Panc1 (cell line): ENCODE measurements around the gene PRPF19. TPM values are rescaled to one million over a fixed set of nuclear protein-coding genes. Genes with fewer than 3 reads are reported as not detected.

ENCODE experiments used
- ATAC-seq: fragments of 200-7000 bp; cut with Tn5 transposase; 2 replicates; pipeline ENCODE4 v1.9.1; 2020; ENCODE audit warnings: mild to moderate bottlenecking, moderate library complexity
- BruUV-seq: library from RNA; stranded (reverse); fragments of 400-500 nt; replicated peaks from 2 replicates; lab custom pipeline; 2021; lab: Mats Ljungman, UMichigan
- CTCF ChIA-PET: fragments of 300-600 bp; sonication (Branson Sonifier 250); formaldehyde crosslinking; loops from one replicate; lab custom pipeline; 2022; ENCODE audit warnings: antibody characterized with exemption; lab: Charles Lee
- POLR2A ChIA-PET: fragments of 300-600 bp; sonication (Branson Sonifier 250); formaldehyde crosslinking; loops from one replicate; lab custom pipeline; 2022; ENCODE audit warnings: antibody characterized with exemption; lab: Charles Lee
- DNase-seq: peaks from one replicate; pipeline ENCODE4 v3.0.0-alpha.2; 2010; ENCODE audit warnings: low read depth, low spot score
- H3K27ac ChIP-seq: 2 replicates; pipeline ENCODE4 v1.5.1; 2011; ENCODE audit warnings: mild to moderate bottlenecking, low read length, inconsistent platforms
- H3K27me3 ChIP-seq: fragments of 200-500 bp; sonication (Bioruptor generic); 2 replicates; pipeline ENCODE4 v1.6.0; 2014; ENCODE audit warnings: low read length, inconsistent platforms; ENCODE audit not compliant: control insufficient read depth, insufficient read depth
- H3K36me3 ChIP-seq: fragments of 200-500 bp; sonication (Bioruptor generic); 2 replicates; pipeline ENCODE4 v1.5.1; 2014; ENCODE audit warnings: inconsistent platforms, mild to moderate bottlenecking, low read length, moderate library complexity; ENCODE audit not compliant: control insufficient read depth, insufficient read depth
- H3K4me1 ChIP-seq: 2 replicates; pipeline ENCODE4 v1.5.1; 2011; ENCODE audit warnings: inconsistent platforms, mild to moderate bottlenecking, low read length, moderate library complexity; ENCODE audit not compliant: control insufficient read depth, insufficient read depth
- H3K4me3 ChIP-seq, 2 experiments: 2 replicates each; pipeline ENCODE4 v1.5.1; 2011 to 2012; ENCODE audit warnings: low read depth in 2 of 2, low read length in 2 of 2, mild to moderate bottlenecking in 2 of 2, inconsistent platforms in 1 of 2, moderate library complexity in 1 of 2
- H3K9me3 ChIP-seq: fragments of 200-500 bp; sonication (Bioruptor generic); 2 replicates; pipeline ENCODE4 v1.5.1; 2014; ENCODE audit warnings: low read depth, mild to moderate bottlenecking, inconsistent platforms, low read length, moderate library complexity; ENCODE audit not compliant: control insufficient read depth, insufficient read depth
- CTCF ChIP-seq: fragments of 450-650 bp; IDR thresholded peaks from 2 replicates; pipeline ENCODE4 v1.5.1; 2017; ENCODE audit warnings: mild to moderate bottlenecking
- POLR2AphosphoS5 ChIP-seq: IDR thresholded peaks from 2 replicates; pipeline ENCODE4 v1.6.1; 2012; ENCODE audit warnings: mild to moderate bottlenecking, low read depth, low read length, moderate library complexity
- REST ChIP-seq, 2 experiments: IDR thresholded peaks; 2 replicates each; pipeline ENCODE4 v1.6.1; 2011 to 2012; ENCODE audit warnings: low read depth in 2 of 2, control low read depth in 1 of 2, low read length in 1 of 2, mild to moderate bottlenecking in 1 of 2, moderate library complexity in 1 of 2; ENCODE audit not compliant: insufficient read depth in 1 of 2
- SIN3A ChIP-seq: IDR thresholded peaks from 2 replicates; pipeline ENCODE4 v1.6.1; 2012; ENCODE audit warnings: low read depth, mild to moderate bottlenecking, low read length, moderate library complexity, borderline replicate concordance; ENCODE audit not compliant: insufficient read depth
- TCF7L2 ChIP-seq: IDR thresholded peaks from 2 replicates; pipeline ENCODE4 v1.6.1; 2011; ENCODE audit warnings: mild to moderate bottlenecking, low read depth, low read length, inconsistent platforms
- in situ Hi-C: cut with HindIII; loops from 2 replicates; pipeline ENCODE4 v1.10.0; 2016; ENCODE audit warnings: low sequenced_read_pairs, low pct_unique_long_range_greater_than_20kb
- intact Hi-C: fragments of 100-400 bp; cut with micrococcal nuclease; formaldehyde crosslinking; loops from one replicate; pipeline ENCODE4 v1.10.0; 2022; ENCODE audit not compliant: unreplicated experiment
- total RNA-seq: library from RNA; stranded (reverse); gene quantifications from one replicate; pipeline ENCODE4 v1.2.1, GENCODE V29; 2021; ENCODE audit not compliant: unreplicated experiment

Gene PRPF19
- total RNA-seq, 1 experiment from 2014 or later: 149 TPM

GRCh38 chr11:60934124-60934789 is 27.9 kb upstream of the PRPF19 start:
- H3K36me3 ChIP-seq: no peaks in the 10 kb centered on the region
- ATAC-seq: no peak
- no TSS peak for BruUV-seq
- H3K9me3 ChIP-seq: no peaks in the 10 kb centered on the region
- in situ Hi-C loops: no loop called here
- TF ChIP-seq CTCF (no peak), TCF7L2 (no peak), REST (IDR thresholded peaks at IDR 0.05; ENCODE audit: insufficient read depth in 1 of 2, low read depth in 2 of 2, low read length in 1 of 2) (no peak), POLR2AphosphoS5 (no peak), SIN3A (no peak)
- H3K27me3 ChIP-seq: no peaks in the 10 kb centered on the region
- intact Hi-C loops: no loop called here
- no peaks in the 10 kb centered on the region for H3K4me1 ChIP-seq
- no peak overlapping the region for H3K4me3 ChIP-seq
- H3K27ac ChIP-seq: no peak overlapping the region
- DNase-seq: no peak
- ChIA-PET POLR2A (no interaction called here), CTCF (no interaction called here)

- Histone ChIP-seq H3K27me3 (no peaks in the 10 kb centered on the region), H3K36me3 (no peaks in the 10 kb centered on the region), H3K4me3 (no peak overlapping the region), H3K27ac (no peak overlapping the region), H3K4me1 (no peaks in the 10 kb centered on the region), H3K9me3 (no peaks in the 10 kb centered on the region)
- POLR2A ChIA-PET: no interaction called here
- BruUV-seq: no TSS peak
- in situ Hi-C loops: no loop called here
- TF ChIP-seq REST (IDR thresholded peaks at IDR 0.05; ENCODE audit: insufficient read depth in 1 of 2, low read depth in 2 of 2, low read length in 1 of 2): no peak
- TF ChIP-seq SIN3A: no peak
- no peak for TF ChIP-seq CTCF
- TF ChIP-seq POLR2AphosphoS5: no peak
- no peak for TF ChIP-seq TCF7L2
- DNase-seq (no peak), ATAC-seq (no peak)
- intact Hi-C loops: no loop called here
- CTCF ChIA-PET: no interaction called here
Observed at GRCh38 chr11:60933416-60934123, 27.2 kb upstream of the PRPF19 start.
